ENCODE measurements around the gene DOCK7.

DNA sequence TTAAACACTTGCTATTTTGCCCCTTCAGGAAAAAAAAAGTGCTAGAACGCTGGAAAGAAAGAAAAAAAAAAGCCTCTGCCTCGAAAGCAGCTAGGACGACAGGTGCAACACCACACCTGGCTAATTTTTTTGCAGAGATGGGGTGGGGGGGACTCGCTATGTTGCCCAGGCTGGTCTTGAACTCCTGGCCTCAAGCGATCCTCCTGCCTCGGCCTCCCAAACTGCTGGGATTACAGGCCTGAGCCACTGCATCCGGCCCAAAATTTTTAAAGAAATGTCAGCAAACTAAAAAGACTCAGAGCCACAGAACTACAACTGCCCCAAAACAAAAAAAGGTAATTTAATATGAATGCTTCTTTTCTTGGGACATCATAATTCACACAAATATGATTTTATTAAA is 1.4 kb downstream of the DOCK7 start:
- TF ChIP-seq, protein P1, sequence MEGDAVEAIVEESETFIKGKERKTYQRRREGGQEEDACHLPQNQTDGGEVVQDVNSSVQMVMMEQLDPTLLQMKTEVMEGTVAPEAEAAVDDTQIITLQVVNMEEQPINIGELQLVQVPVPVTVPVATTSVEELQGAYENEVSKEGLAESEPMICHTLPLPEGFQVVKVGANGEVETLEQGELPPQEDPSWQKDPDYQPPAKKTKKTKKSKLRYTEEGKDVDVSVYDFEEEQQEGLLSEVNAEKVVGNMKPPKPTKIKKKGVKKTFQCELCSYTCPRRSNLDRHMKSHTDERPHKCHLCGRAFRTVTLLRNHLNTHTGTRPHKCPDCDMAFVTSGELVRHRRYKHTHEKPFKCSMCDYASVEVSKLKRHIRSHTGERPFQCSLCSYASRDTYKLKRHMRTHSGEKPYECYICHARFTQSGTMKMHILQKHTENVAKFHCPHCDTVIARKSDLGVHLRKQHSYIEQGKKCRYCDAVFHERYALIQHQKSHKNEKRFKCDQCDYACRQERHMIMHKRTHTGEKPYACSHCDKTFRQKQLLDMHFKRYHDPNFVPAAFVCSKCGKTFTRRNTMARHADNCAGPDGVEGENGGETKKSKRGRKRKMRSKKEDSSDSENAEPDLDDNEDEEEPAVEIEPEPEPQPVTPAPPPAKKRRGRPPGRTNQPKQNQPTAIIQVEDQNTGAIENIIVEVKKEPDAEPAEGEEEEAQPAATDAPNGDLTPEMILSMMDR (IDR thresholded peaks at IDR 0.05), result no peak
- no peak for TF ChIP-seq POLR2A (IDR thresholded peaks at IDR 0.05)

All from body of pancreas (tissue), 4 donors.